ENCODE results near the gene MACROD2. TPM values are rescaled to one million over a fixed set of nuclear protein-coding genes. Genes with fewer than 3 reads are reported as not detected.

MACROD2 gene
- total RNA-seq, 2 donors from 2014 or later = 8.3 to 21.8 TPM

GRCh38 chr20:14951707-14952418 lies 956.5 kb downstream of the MACROD2 start:
- no peak for TF ChIP-seq POLR2A (IDR thresholded peaks at IDR 0.05)
- no peak for TF ChIP-seq CTCF (IDR thresholded peaks at IDR 0.05)
- 65 to 70% methylated on average over 3 of the region's 3 CpGs for WGBS, 2 donors
- ATAC-seq = peak; percentile 9
- Histone ChIP-seq H3K9me3 (no peaks in the 10 kb centered on the region), H3K27me3 (no peaks in the 10 kb centered on the region), H3K4me1 (no peaks in the 10 kb centered on the region), H3K36me3 (replicated peaks in 1 of 2; ENCODE audit: insufficient read depth in 1 of 2, low read depth in 2 of 2) (no peaks in the 10 kb centered on the region), H3K4me3 (no peak overlapping the region), H3K27ac (no peak overlapping the region)
- no peak for DNase-seq
- intact Hi-C loops (cut with DNase I) = no loop called here

- TF ChIP-seq CTCF (IDR thresholded peaks at IDR 0.05) (no peak), POLR2A (IDR thresholded peaks at IDR 0.05) (no peak)
- no peak overlapping the region for H3K27ac ChIP-seq
- no peaks in the 10 kb centered on the region for H3K4me1 ChIP-seq
- H3K27me3 ChIP-seq = no peaks in the 10 kb centered on the region
- H3K36me3 ChIP-seq (replicated peaks in 1 of 2; ENCODE audit: insufficient read depth in 1 of 2, low read depth in 2 of 2) = no peaks in the 10 kb centered on the region
- no peaks in the 10 kb centered on the region for H3K9me3 ChIP-seq
- DNase-seq = no peak
- intact Hi-C loops (cut with DNase I) = no loop called here
- ATAC-seq = no peak
- 92 to 99% methylated on average over 2 of the region's 2 CpGs for WGBS, 2 donors
- no peak overlapping the region for H3K4me3 ChIP-seq
Measured at GRCh38 chr20:14953736-14954135, 958.4 kb downstream of the MACROD2 start.

GRCh38 chr20:14955399-14955798 lies 960.1 kb downstream of the MACROD2 start:
- Histone ChIP-seq H3K27ac (no peak overlapping the region), H3K27me3 (no peaks in the 10 kb centered on the region), H3K4me3 (no peak overlapping the region), H3K4me1 (no peaks in the 10 kb centered on the region), H3K9me3 (no peaks in the 10 kb centered on the region), H3K36me3 (replicated peaks in 1 of 2; ENCODE audit: insufficient read depth in 1 of 2, low read depth in 2 of 2) (no peaks in the 10 kb centered on the region)
- intact Hi-C loops (cut with DNase I) = no loop called here
- ATAC-seq (no peak), DNase-seq (no peak)
- TF ChIP-seq POLR2A (IDR thresholded peaks at IDR 0.05) = no peak
- TF ChIP-seq CTCF (IDR thresholded peaks at IDR 0.05) = no peak
- WGBS, 2 donors = 86 to 92% methylated on average over 4 of the region's 4 CpGs

- intact Hi-C loops (cut with DNase I) = no loop called here
Measured at GRCh38 chr20:14956026-14956425, 960.7 kb downstream of the MACROD2 start.

More at GRCh38 chr20:14956026-14956425, 960.7 kb downstream of the MACROD2 start:
- no peaks in the 10 kb centered on the region for H3K27me3 ChIP-seq
- no peak for TF ChIP-seq CTCF (IDR thresholded peaks at IDR 0.05)
- no peak for TF ChIP-seq POLR2A (IDR thresholded peaks at IDR 0.05)
- 31 to 45% methylated on average over 3 of the region's 3 CpGs for WGBS, 2 donors
- H3K36me3 ChIP-seq (replicated peaks in 1 of 2; ENCODE audit: insufficient read depth in 1 of 2, low read depth in 2 of 2) = no peaks in the 10 kb centered on the region
- H3K9me3 ChIP-seq = no peaks in the 10 kb centered on the region
- no peak for ATAC-seq
- H3K4me3 ChIP-seq = no peak overlapping the region
- H3K27ac ChIP-seq = no peak overlapping the region
- H3K4me1 ChIP-seq = no peaks in the 10 kb centered on the region
- DNase-seq = no peak

Data from body of pancreas (tissue), 4 donors.